Esophagus squamous epithelium (tissue), 4 donors: ENCODE results near the gene NPRL2.

Experiments
- POLR2A ChIP-seq, 4 donors: fragments of 450-650 bp; IDR thresholded peaks; one replicate each; pipeline ENCODE4 v1.6.1; 2017; ENCODE audit warnings: antibody characterized with exemption in 4 of 4, mild to moderate bottlenecking in 4 of 4, moderate library complexity in 3 of 4
- TF ChIP-seq, protein P1 (sequence below), 6 experiments: fragments of 450-650 bp in 4 of 6; fragments of 200-600 bp in 2 of 6; sonication (generic) in 2 of 6; IDR thresholded peaks; one replicate each; pipeline ENCODE4 v1.5.1; 2016 to 2019; ENCODE audit warnings: antibody characterized with exemption in 6 of 6, mild to moderate bottlenecking in 4 of 6, moderate library complexity in 4 of 6

DNA sequence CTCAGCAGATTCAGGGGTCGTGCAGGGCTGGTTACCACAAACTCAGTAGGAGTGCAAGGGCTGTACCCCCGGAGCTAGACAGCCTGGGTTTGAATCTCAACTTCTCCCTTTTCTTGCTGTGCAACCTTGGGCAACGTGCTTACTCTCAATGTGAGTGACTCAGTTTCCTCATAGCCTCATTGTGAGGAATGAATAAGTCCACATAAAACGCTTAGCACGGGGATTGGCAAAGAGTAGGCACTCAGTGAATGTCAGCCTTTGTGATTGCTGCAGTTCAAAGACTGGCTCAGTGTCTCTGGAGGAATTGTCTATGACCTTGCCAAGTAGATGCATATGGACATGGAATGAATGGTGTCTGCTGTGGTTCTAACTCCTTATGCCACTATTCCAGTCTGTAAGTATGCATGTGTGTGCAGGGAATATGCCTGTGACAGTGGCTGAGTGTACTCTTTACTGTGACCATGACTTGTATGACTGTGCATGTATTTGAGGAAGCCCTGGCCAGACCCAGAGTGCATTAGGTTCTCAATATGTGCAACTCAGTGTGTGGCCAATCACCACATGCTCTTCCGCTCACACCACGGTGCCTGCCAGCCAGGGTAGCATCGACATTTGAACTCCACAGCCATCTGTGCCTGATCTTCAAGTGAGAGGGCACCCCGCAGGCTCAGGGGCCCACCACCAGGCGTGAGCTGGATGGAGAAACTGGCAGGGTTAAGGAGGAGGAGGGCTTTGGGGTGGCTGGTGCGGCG lies 50.5 kb downstream of the NPRL2 start:
- TF ChIP-seq, protein P1, sequence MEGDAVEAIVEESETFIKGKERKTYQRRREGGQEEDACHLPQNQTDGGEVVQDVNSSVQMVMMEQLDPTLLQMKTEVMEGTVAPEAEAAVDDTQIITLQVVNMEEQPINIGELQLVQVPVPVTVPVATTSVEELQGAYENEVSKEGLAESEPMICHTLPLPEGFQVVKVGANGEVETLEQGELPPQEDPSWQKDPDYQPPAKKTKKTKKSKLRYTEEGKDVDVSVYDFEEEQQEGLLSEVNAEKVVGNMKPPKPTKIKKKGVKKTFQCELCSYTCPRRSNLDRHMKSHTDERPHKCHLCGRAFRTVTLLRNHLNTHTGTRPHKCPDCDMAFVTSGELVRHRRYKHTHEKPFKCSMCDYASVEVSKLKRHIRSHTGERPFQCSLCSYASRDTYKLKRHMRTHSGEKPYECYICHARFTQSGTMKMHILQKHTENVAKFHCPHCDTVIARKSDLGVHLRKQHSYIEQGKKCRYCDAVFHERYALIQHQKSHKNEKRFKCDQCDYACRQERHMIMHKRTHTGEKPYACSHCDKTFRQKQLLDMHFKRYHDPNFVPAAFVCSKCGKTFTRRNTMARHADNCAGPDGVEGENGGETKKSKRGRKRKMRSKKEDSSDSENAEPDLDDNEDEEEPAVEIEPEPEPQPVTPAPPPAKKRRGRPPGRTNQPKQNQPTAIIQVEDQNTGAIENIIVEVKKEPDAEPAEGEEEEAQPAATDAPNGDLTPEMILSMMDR (IDR thresholded peaks at IDR 0.05) = no peak
- TF ChIP-seq POLR2A (IDR thresholded peaks at IDR 0.05) = peak in 1 of 4 donors; percentile 5
